ENCODE results near the gene L3MBTL3. TPM values are rescaled to one million over a fixed set of nuclear protein-coding genes. Genes with fewer than 3 reads are reported as not detected.

L3MBTL3 gene
- total RNA-seq, 1 donor from 2014 or later = 22.2 TPM

GRCh38 chr6:129978148-129978916 lies 40.0 kb upstream of the L3MBTL3 start:
- no peak for FAIRE-seq
- Histone ChIP-seq H3K4me2 (ENCODE audit: low read length) (no peak overlapping the region), H3K4me1 (ENCODE audit: insufficient read depth, low read length) (no peaks in the 10 kb centered on the region), H3K79me2 (ENCODE audit: insufficient read depth, low read length) (no peaks in the 10 kb centered on the region), H4K20me1 (ENCODE audit: insufficient read depth, low read length) (no peaks in the 10 kb centered on the region), H3K36me3 (ENCODE audit: insufficient read depth, low read length) (no peaks in the 10 kb centered on the region), H2AFZ (ENCODE audit: low read depth, low read length) (no peak overlapping the region), H3K9ac (ENCODE audit: low read length) (no peak overlapping the region), H3K9me3 (ENCODE audit: insufficient read depth, low read depth, low read length) (peaks cover 9% of the 10 kb centered on the region), H3K27me3 (ENCODE audit: insufficient read depth, low read length) (no peaks in the 10 kb centered on the region), H3K4me3 (ENCODE audit: insufficient read depth, low read depth, low read length) (no peak overlapping the region), H3K27ac (ENCODE audit: low read depth, low read length) (no peak overlapping the region)
- Mint-ChIP-seq H3K27me3 (ENCODE audit: low read depth, unreplicated experiment) (peaks cover 2% of the 10 kb centered on the region), H3K9me3 (ENCODE audit: unreplicated experiment) (no peaks in the 10 kb centered on the region), H3K4me3 (ENCODE audit: unreplicated experiment) (no peak overlapping the region), H3K27ac (ENCODE audit: unreplicated experiment) (no peak overlapping the region), H3K4me1 (ENCODE audit: low read depth, unreplicated experiment) (no peaks in the 10 kb centered on the region), H3K36me3 (ENCODE audit: low read depth, unreplicated experiment) (no peaks in the 10 kb centered on the region)
- no peak for TF ChIP-seq CTCF (IDR thresholded peaks at IDR 0.05; ENCODE audit: insufficient read depth, low read depth, low read length)
- TF ChIP-seq EZH2 (IDR thresholded peaks at IDR 0.05; ENCODE audit: insufficient read depth, low read length) = no peak
- DNase-seq (ENCODE audit: low read depth) = no peak

GRCh38 chr6:129980821-129981220 lies 37.6 kb upstream of the L3MBTL3 start:
- H3K9me3 ChIP-seq (ENCODE audit: insufficient read depth, low read depth, low read length) = peaks cover 9% of the 10 kb centered on the region
- no peak overlapping the region for H3K4me3 ChIP-seq (ENCODE audit: insufficient read depth, low read depth, low read length)
- Mint-ChIP-seq H3K27me3 (ENCODE audit: low read depth, unreplicated experiment) (peaks cover 4% of the 10 kb centered on the region), H3K9me3 (ENCODE audit: unreplicated experiment) (no peaks in the 10 kb centered on the region), H3K36me3 (ENCODE audit: low read depth, unreplicated experiment) (no peaks in the 10 kb centered on the region), H3K4me3 (ENCODE audit: unreplicated experiment) (no peak overlapping the region), H3K27ac (ENCODE audit: unreplicated experiment) (no peak overlapping the region), H3K4me1 (ENCODE audit: low read depth, unreplicated experiment) (no peaks in the 10 kb centered on the region)
- H2AFZ ChIP-seq (ENCODE audit: low read depth, low read length) = no peak overlapping the region
- H3K9ac ChIP-seq (ENCODE audit: low read length) = no peak overlapping the region
- no peaks in the 10 kb centered on the region for H3K4me1 ChIP-seq (ENCODE audit: insufficient read depth, low read length)
- DNase-seq (ENCODE audit: low read depth) (no peak), FAIRE-seq (no peak)
- H3K4me2 ChIP-seq (ENCODE audit: low read length) = no peak overlapping the region
- no peaks in the 10 kb centered on the region for H3K79me2 ChIP-seq (ENCODE audit: insufficient read depth, low read length)
- H3K27ac ChIP-seq (ENCODE audit: low read depth, low read length) = no peak overlapping the region
- no peaks in the 10 kb centered on the region for H4K20me1 ChIP-seq (ENCODE audit: insufficient read depth, low read length)
- H3K27me3 ChIP-seq (ENCODE audit: insufficient read depth, low read length) = no peaks in the 10 kb centered on the region
- TF ChIP-seq EZH2 (IDR thresholded peaks at IDR 0.05; ENCODE audit: insufficient read depth, low read length) (no peak), CTCF (IDR thresholded peaks at IDR 0.05; ENCODE audit: insufficient read depth, low read depth, low read length) (no peak)
- H3K36me3 ChIP-seq (ENCODE audit: insufficient read depth, low read length) = no peaks in the 10 kb centered on the region

- Histone ChIP-seq H3K4me3 (ENCODE audit: insufficient read depth, low read depth, low read length) (no peak overlapping the region), H3K27ac (ENCODE audit: low read depth, low read length) (no peak overlapping the region), H3K9me3 (ENCODE audit: insufficient read depth, low read depth, low read length) (peaks cover 9% of the 10 kb centered on the region), H2AFZ (ENCODE audit: low read depth, low read length) (no peak overlapping the region), H3K4me1 (ENCODE audit: insufficient read depth, low read length) (no peaks in the 10 kb centered on the region), H4K20me1 (ENCODE audit: insufficient read depth, low read length) (no peaks in the 10 kb centered on the region), H3K27me3 (ENCODE audit: insufficient read depth, low read length) (no peaks in the 10 kb centered on the region), H3K9ac (ENCODE audit: low read length) (no peak overlapping the region), H3K79me2 (ENCODE audit: insufficient read depth, low read length) (no peaks in the 10 kb centered on the region), H3K4me2 (ENCODE audit: low read length) (no peak overlapping the region), H3K36me3 (ENCODE audit: insufficient read depth, low read length) (no peaks in the 10 kb centered on the region)
- H3K27me3 Mint-ChIP-seq (ENCODE audit: low read depth, unreplicated experiment) = peaks cover 4% of the 10 kb centered on the region
- FAIRE-seq (no peak), DNase-seq (ENCODE audit: low read depth) (no peak)
- no peak for TF ChIP-seq CTCF (IDR thresholded peaks at IDR 0.05; ENCODE audit: insufficient read depth, low read depth, low read length)
- TF ChIP-seq EZH2 (IDR thresholded peaks at IDR 0.05; ENCODE audit: insufficient read depth, low read length) = no peak
- H3K27ac Mint-ChIP-seq (ENCODE audit: unreplicated experiment) = no peak overlapping the region
- no peaks in the 10 kb centered on the region for H3K4me1 Mint-ChIP-seq (ENCODE audit: low read depth, unreplicated experiment)
- no peaks in the 10 kb centered on the region for H3K36me3 Mint-ChIP-seq (ENCODE audit: low read depth, unreplicated experiment)
- no peak overlapping the region for H3K4me3 Mint-ChIP-seq (ENCODE audit: unreplicated experiment)
- H3K9me3 Mint-ChIP-seq (ENCODE audit: unreplicated experiment) = no peaks in the 10 kb centered on the region
These were observed 36.8 kb upstream of the L3MBTL3 start for GRCh38 chr6:129981598-129981997.

Measured in astrocyte (in vitro differentiated cells and primary cell).